ENCODE results near the gene DUSP22.

DUSP22 gene

DNA sequence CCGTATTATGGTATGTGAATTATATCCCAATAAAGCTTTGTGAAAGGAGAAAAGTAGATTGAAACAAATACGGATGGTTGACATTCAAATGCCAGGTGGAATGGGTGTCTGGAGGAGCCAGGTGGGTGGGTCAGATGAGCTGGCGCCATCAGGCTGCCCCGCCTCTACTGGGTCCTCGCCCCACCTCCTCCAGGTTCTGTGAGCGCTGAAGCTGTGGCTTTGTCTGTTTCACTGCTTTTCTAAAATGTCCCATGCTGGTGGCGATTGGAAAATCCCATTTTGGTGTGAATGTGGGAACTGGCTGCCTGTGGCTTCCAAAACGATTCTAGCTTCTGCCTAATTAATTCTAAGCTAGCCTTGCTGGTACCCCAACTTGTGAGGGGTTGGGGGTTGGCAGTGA lies 16.5 kb downstream of the DUSP22 start:
- H3K4me1 ChIP-seq (ENCODE audit: control insufficient read depth in 5 of 5, insufficient read depth in 5 of 5, low read length in 5 of 5), result peaks cover 7 to 37% (median 23%) of the 10 kb centered on the region in 5 donors

GRCh38 chr6:309947-310346 lies 17.7 kb downstream of the DUSP22 start:
- H3K9me3 ChIP-seq (ENCODE audit: control insufficient read depth in 5 of 5, low read length in 5 of 5), result no peaks in the 10 kb centered on the region
- H3K36me3 ChIP-seq (ENCODE audit: control insufficient read depth in 5 of 5, insufficient read depth in 5 of 5, low read length in 5 of 5), result peaks cover 0 to 16% (median 6%) of the 10 kb centered on the region in 5 donors
- H3K4me1 ChIP-seq (ENCODE audit: control insufficient read depth in 5 of 5, insufficient read depth in 5 of 5, low read length in 5 of 5), result peaks cover 8 to 42% (median 23%) of the 10 kb centered on the region in 5 donors
- no peak overlapping the region for H3K27ac ChIP-seq (ENCODE audit: low read depth, low read length)
- H3K27me3 ChIP-seq (ENCODE audit: control insufficient read depth in 5 of 5, insufficient read depth in 4 of 5, low read length in 5 of 5), result no peaks in the 10 kb centered on the region
- H3K9ac ChIP-seq (ENCODE audit: low read length in 5 of 5), result no peak overlapping the region
- no peak overlapping the region for H3K4me3 ChIP-seq (ENCODE audit: low read depth in 1 of 5, low read length in 5 of 5)

More for the DNA sequence above, 16.5 kb downstream of the DUSP22 start:
- Histone ChIP-seq H3K9ac (ENCODE audit: low read length in 5 of 5) (no peak overlapping the region), H3K9me3 (ENCODE audit: control insufficient read depth in 5 of 5, low read length in 5 of 5) (no peaks in the 10 kb centered on the region), H3K36me3 (ENCODE audit: control insufficient read depth in 5 of 5, insufficient read depth in 5 of 5, low read length in 5 of 5) (peaks cover 0 to 26% (median 12%) of the 10 kb centered on the region in 5 donors), H3K27me3 (ENCODE audit: control insufficient read depth in 5 of 5, insufficient read depth in 4 of 5, low read length in 5 of 5) (no peaks in the 10 kb centered on the region), H3K27ac (ENCODE audit: low read depth, low read length) (no peak overlapping the region), H3K4me3 (ENCODE audit: low read depth in 1 of 5, low read length in 5 of 5) (no peak overlapping the region)

DNA sequence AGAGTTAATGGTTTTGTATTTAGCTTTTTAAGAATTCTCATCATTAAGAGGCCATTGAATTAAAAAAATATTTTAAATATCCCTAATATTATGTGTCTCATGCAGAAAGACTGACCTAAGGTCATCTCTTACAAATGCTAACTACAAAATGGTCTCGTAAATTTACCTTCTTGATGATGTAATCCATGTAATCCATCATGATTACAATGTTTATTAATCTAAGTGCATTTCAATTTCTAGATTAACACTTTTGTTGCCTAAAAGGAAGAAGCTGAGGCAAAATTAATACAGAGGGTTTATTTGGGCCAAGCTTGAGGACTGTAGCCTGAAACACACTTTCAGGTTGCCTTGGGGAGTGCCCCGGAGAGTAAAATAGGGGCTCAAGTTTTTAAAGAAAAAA lies 18.4 kb downstream of the DUSP22 start:
- no peak overlapping the region for H3K27ac ChIP-seq (ENCODE audit: low read depth, low read length)

GRCh38 chr6:311679-312220 lies 19.5 kb downstream of the DUSP22 start:
- no peaks in the 10 kb centered on the region for H3K9me3 ChIP-seq (ENCODE audit: control insufficient read depth in 5 of 5, low read length in 5 of 5)
- H3K27ac ChIP-seq (ENCODE audit: low read depth, low read length), result peak overlapping the region; percentile 46
- no peak overlapping the region for H3K9ac ChIP-seq (ENCODE audit: low read length in 5 of 5)
- H3K36me3 ChIP-seq (ENCODE audit: control insufficient read depth in 5 of 5, insufficient read depth in 5 of 5, low read length in 5 of 5), result peaks cover 0 to 9% (median 0%) of the 10 kb centered on the region in 5 donors
- no peaks in the 10 kb centered on the region for H3K27me3 ChIP-seq (ENCODE audit: control insufficient read depth in 5 of 5, insufficient read depth in 4 of 5, low read length in 5 of 5)
- no peak overlapping the region for H3K4me3 ChIP-seq (ENCODE audit: low read depth in 1 of 5, low read length in 5 of 5)
- peaks cover 11 to 46% (median 26%) of the 10 kb centered on the region in 5 donors for H3K4me1 ChIP-seq (ENCODE audit: control insufficient read depth in 5 of 5, insufficient read depth in 5 of 5, low read length in 5 of 5)

More for the DNA sequence above, 18.4 kb downstream of the DUSP22 start:
- no peaks in the 10 kb centered on the region for H3K9me3 ChIP-seq (ENCODE audit: control insufficient read depth in 5 of 5, low read length in 5 of 5)
- H3K4me1 ChIP-seq (ENCODE audit: control insufficient read depth in 5 of 5, insufficient read depth in 5 of 5, low read length in 5 of 5), result peaks cover 13 to 46% (median 23%) of the 10 kb centered on the region in 5 donors
- no peak overlapping the region for H3K4me3 ChIP-seq (ENCODE audit: low read depth in 1 of 5, low read length in 5 of 5)
- H3K36me3 ChIP-seq (ENCODE audit: control insufficient read depth in 5 of 5, insufficient read depth in 5 of 5, low read length in 5 of 5), result peaks cover 0 to 10% (median 0%) of the 10 kb centered on the region in 5 donors
- H3K9ac ChIP-seq (ENCODE audit: low read length in 5 of 5), result no peak overlapping the region
- H3K27me3 ChIP-seq (ENCODE audit: control insufficient read depth in 5 of 5, insufficient read depth in 4 of 5, low read length in 5 of 5), result no peaks in the 10 kb centered on the region

DNA sequence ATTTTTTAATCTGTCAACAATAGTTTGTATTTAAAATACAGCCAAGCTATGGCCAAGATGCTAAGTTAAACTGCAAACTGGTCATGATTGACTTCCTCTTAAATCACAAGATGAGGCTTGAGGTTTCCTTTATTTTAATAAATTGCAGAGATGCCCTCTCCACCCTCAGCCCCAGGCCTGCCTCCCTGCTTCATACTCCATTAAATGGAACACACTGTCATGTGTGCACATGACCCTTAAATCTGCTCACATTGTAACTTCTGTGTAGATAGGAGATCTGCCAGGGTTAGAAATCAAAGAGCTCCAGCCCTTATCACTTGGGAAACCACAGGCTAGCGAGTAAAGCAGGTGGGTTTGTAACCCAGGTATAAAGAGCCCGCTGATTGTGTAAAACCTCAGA lies 20.8 kb downstream of the DUSP22 start:
- peaks cover 11 to 43% (median 25%) of the 10 kb centered on the region in 5 donors for H3K4me1 ChIP-seq (ENCODE audit: control insufficient read depth in 5 of 5, insufficient read depth in 5 of 5, low read length in 5 of 5)
- no peak overlapping the region for H3K27ac ChIP-seq (ENCODE audit: low read depth, low read length)
- H3K27me3 ChIP-seq (ENCODE audit: control insufficient read depth in 5 of 5, insufficient read depth in 4 of 5, low read length in 5 of 5), result no peaks in the 10 kb centered on the region
- H3K36me3 ChIP-seq (ENCODE audit: control insufficient read depth in 5 of 5, insufficient read depth in 5 of 5, low read length in 5 of 5), result peaks cover 0 to 6% (median 0%) of the 10 kb centered on the region in 5 donors
- H3K9ac ChIP-seq (ENCODE audit: low read length in 5 of 5), result peak overlapping the region in 1 of 5 donors; percentile 9
- H3K4me3 ChIP-seq (ENCODE audit: low read depth in 1 of 5, low read length in 5 of 5), result no peak overlapping the region
- no peaks in the 10 kb centered on the region for H3K9me3 ChIP-seq (ENCODE audit: control insufficient read depth in 5 of 5, low read length in 5 of 5)

DNA sequence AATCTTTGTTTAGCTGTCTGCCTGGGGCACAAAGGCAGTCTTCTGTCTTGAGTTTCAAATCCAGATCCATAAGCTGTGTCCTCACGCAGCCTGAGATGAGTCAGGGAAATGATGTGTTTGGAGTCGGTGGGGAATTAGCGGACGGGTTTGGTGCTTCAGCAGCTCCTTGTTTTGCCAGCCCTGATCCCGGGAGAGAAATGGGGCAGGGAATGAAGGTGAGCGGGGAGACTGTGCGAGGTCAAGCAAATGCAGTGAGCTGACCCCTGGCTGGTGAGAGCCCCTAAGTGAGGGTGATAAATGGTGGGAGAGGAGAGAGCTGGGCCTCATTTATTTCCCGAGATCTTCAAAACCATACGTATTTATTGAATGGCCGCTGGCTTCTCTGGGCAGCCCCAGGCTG lies 21.6 kb downstream of the DUSP22 start:
- Histone ChIP-seq H3K4me3 (ENCODE audit: low read depth in 1 of 5, low read length in 5 of 5) (no peak overlapping the region), H3K27me3 (ENCODE audit: control insufficient read depth in 5 of 5, insufficient read depth in 4 of 5, low read length in 5 of 5) (no peaks in the 10 kb centered on the region), H3K4me1 (ENCODE audit: control insufficient read depth in 5 of 5, insufficient read depth in 5 of 5, low read length in 5 of 5) (peaks cover 11 to 44% (median 29%) of the 10 kb centered on the region in 5 donors), H3K36me3 (ENCODE audit: control insufficient read depth in 5 of 5, insufficient read depth in 5 of 5, low read length in 5 of 5) (peaks cover 0 to 2% (median 0%) of the 10 kb centered on the region in 5 donors), H3K9me3 (ENCODE audit: control insufficient read depth in 5 of 5, low read length in 5 of 5) (no peaks in the 10 kb centered on the region), H3K9ac (ENCODE audit: low read length in 5 of 5) (no peak overlapping the region), H3K27ac (ENCODE audit: low read depth, low read length) (no peak overlapping the region)

DNA sequence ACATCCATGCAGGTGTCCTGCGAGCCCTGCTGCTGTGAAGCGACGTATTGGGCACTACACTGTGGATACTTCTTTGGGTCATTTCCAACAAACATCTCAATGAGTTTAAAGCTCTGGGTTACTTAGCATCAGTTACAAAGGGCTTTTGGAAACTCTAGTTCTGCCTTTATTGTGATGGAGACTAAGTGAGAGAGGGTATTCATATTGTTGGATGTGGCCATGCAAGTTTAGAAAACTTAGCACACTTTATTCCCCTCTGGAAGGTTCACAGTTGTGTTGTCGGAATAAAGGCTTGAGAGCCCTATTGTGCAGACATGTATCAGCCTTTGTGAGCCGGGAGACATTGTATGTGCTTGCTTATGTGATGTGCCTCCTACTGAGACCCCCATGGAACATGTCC lies 22.1 kb downstream of the DUSP22 start:
- H3K9ac ChIP-seq (ENCODE audit: low read length in 5 of 5), result no peak overlapping the region
- peaks cover 11 to 44% (median 29%) of the 10 kb centered on the region in 5 donors for H3K4me1 ChIP-seq (ENCODE audit: control insufficient read depth in 5 of 5, insufficient read depth in 5 of 5, low read length in 5 of 5)
- H3K36me3 ChIP-seq (ENCODE audit: control insufficient read depth in 5 of 5, insufficient read depth in 5 of 5, low read length in 5 of 5), result peaks cover 0 to 2% (median 0%) of the 10 kb centered on the region in 5 donors
- no peaks in the 10 kb centered on the region for H3K27me3 ChIP-seq (ENCODE audit: control insufficient read depth in 5 of 5, insufficient read depth in 4 of 5, low read length in 5 of 5)
- H3K9me3 ChIP-seq (ENCODE audit: control insufficient read depth in 5 of 5, low read length in 5 of 5), result no peaks in the 10 kb centered on the region
- H3K4me3 ChIP-seq (ENCODE audit: low read depth in 1 of 5, low read length in 5 of 5), result no peak overlapping the region
- H3K27ac ChIP-seq (ENCODE audit: low read depth, low read length), result no peak overlapping the region

DNA sequence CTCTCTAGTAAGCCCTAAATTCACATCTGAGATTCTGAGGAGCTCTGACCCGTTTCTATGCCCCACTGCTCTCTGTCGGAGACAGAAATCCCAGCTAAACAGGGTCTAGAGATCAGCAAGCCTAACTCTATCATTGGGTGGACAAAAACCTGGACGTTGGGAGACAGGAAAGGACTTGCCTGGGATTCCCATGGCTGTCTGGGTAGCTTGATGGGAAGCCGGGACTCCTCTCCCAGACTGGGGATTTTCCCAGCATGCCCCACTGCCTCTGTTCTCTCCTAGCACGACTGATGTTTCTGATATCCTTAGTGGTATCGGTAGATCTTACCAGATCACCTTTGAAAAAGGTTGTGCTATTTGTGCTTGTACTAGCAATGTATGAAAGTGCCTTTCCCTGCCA lies 22.9 kb downstream of the DUSP22 start:
- Histone ChIP-seq H3K9me3 (ENCODE audit: control insufficient read depth in 5 of 5, low read length in 5 of 5) (no peaks in the 10 kb centered on the region), H3K27ac (ENCODE audit: low read depth, low read length) (no peak overlapping the region), H3K9ac (ENCODE audit: low read length in 5 of 5) (peak overlapping the region in 1 of 5 donors; percentile 71), H3K36me3 (ENCODE audit: control insufficient read depth in 5 of 5, insufficient read depth in 5 of 5, low read length in 5 of 5) (peaks cover 0 to 4% (median under 1%) of the 10 kb centered on the region in 5 donors), H3K4me1 (ENCODE audit: control insufficient read depth in 5 of 5, insufficient read depth in 5 of 5, low read length in 5 of 5) (peaks cover 11 to 44% (median 29%) of the 10 kb centered on the region in 5 donors), H3K4me3 (ENCODE audit: low read depth in 1 of 5, low read length in 5 of 5) (no peak overlapping the region), H3K27me3 (ENCODE audit: control insufficient read depth in 5 of 5, insufficient read depth in 4 of 5, low read length in 5 of 5) (no peaks in the 10 kb centered on the region)

- H3K4me3 ChIP-seq (ENCODE audit: low read depth in 1 of 5, low read length in 5 of 5), result no peak overlapping the region
- no peak overlapping the region for H3K27ac ChIP-seq (ENCODE audit: low read depth, low read length)
- H3K4me1 ChIP-seq (ENCODE audit: control insufficient read depth in 5 of 5, insufficient read depth in 5 of 5, low read length in 5 of 5), result peaks cover 11 to 44% (median 29%) of the 10 kb centered on the region in 5 donors
- H3K36me3 ChIP-seq (ENCODE audit: control insufficient read depth in 5 of 5, insufficient read depth in 5 of 5, low read length in 5 of 5), result peaks cover 0 to 7% (median 5%) of the 10 kb centered on the region in 5 donors
- no peaks in the 10 kb centered on the region for H3K27me3 ChIP-seq (ENCODE audit: control insufficient read depth in 5 of 5, insufficient read depth in 4 of 5, low read length in 5 of 5)
- no peaks in the 10 kb centered on the region for H3K9me3 ChIP-seq (ENCODE audit: control insufficient read depth in 5 of 5, low read length in 5 of 5)
- H3K9ac ChIP-seq (ENCODE audit: low read length in 5 of 5), result no peak overlapping the region
Measured at GRCh38 chr6:315921-316752, 23.9 kb downstream of the DUSP22 start.

DNA sequence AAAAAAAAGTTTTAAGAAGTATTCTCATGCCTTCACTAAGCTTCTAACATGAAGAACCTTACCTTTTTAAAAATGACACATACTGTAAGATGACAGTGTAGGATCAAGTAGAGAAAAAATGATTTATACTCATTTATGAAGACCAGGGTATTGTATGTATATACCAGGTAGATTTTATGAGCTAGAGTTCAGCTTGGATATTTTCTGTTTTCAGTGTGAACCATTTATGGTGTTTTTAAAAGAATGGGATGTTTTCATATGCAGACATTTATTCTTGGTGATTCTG lies 24.4 kb downstream of the DUSP22 start:
- H3K4me3 ChIP-seq (ENCODE audit: low read depth in 1 of 5, low read length in 5 of 5), result no peak overlapping the region
- H3K36me3 ChIP-seq (ENCODE audit: control insufficient read depth in 5 of 5, insufficient read depth in 5 of 5, low read length in 5 of 5), result peaks cover 0 to 7% (median 5%) of the 10 kb centered on the region in 5 donors
- no peak overlapping the region for H3K27ac ChIP-seq (ENCODE audit: low read depth, low read length)
- H3K27me3 ChIP-seq (ENCODE audit: control insufficient read depth in 5 of 5, insufficient read depth in 4 of 5, low read length in 5 of 5), result no peaks in the 10 kb centered on the region
- no peak overlapping the region for H3K9ac ChIP-seq (ENCODE audit: low read length in 5 of 5)
- peaks cover 11 to 44% (median 29%) of the 10 kb centered on the region in 5 donors for H3K4me1 ChIP-seq (ENCODE audit: control insufficient read depth in 5 of 5, insufficient read depth in 5 of 5, low read length in 5 of 5)
- H3K9me3 ChIP-seq (ENCODE audit: control insufficient read depth in 5 of 5, low read length in 5 of 5), result no peaks in the 10 kb centered on the region

All from subcutaneous abdominal adipose tissue (tissue), 5 donors.